ENCODE data around the gene DDA1.
A peak's percentile ranks its signal among the peaks of the same experiment; 100 is the strongest.

- TF ChIP-seq POLR2AphosphoS5 (IDR thresholded peaks at IDR 0.05; ENCODE audit: low read depth) = no peak
- no peak for TF ChIP-seq CTCF (IDR thresholded peaks at IDR 0.05; ENCODE audit: insufficient read depth, low read length)
- peak; percentile 86 for TF ChIP-seq GABPA (IDR thresholded peaks at IDR 0.05; ENCODE audit: low read depth)
These were observed 650 bp downstream of the DDA1 start for GRCh38 chr19:17309965-17310461.

All from HL-60 (cell line).